GM20431 (cell line): ENCODE data around the gene RESF1.

Experiments
- in situ Hi-C: fragments of 300-500 bp; cut with MseI, MboI; formaldehyde crosslinking; loops from one replicate; pipeline ENCODE4 v1.15.0; 2020; ENCODE audit warnings: low sequenced_read_pairs; ENCODE audit not compliant: unreplicated experiment

RESF1 gene

DNA sequence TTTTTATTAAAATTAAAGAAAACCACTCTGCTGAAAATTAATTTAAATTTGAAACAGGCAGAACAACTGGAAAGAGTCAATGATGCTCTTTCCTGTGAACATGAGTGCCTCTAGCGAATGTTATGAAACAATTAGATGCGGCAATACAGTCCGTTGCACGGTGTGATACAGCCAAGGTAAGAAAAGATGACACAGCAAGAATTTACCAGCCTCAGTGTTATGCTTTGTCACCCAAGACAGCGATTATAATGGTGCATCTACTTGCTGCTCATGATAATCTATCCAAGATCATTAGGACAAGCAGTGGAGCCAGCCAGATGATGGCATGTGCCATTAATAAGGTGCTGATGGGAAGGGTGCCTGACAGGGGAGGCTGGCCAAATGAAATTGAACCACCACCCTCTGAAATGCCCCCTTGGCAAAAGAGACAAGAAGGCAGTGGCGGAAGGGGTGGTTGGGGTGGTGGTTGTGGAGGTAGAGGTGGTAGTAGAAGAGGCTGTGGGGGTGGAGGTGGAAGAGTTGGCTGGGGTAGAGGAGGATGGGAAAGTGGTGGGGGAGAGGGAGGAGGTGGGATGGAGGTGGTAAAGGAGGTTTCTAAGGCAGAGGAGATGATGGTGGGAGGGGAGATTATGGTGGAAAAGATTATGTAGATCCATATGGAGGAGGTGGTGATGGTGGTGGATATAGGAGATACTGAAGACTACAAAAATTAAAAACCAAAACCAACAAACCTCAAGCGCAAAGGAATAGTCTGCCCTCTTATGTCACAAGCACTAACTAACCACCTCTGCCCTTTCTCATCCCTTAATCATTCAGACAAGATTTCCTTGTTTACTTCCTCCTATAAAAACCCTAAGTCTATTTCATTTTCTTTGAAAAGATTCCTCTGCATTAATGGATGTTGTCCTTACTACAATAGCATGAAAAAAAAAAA lies 4.0 kb upstream of the RESF1 start:
- in situ Hi-C loops = no loop called here

DNA sequence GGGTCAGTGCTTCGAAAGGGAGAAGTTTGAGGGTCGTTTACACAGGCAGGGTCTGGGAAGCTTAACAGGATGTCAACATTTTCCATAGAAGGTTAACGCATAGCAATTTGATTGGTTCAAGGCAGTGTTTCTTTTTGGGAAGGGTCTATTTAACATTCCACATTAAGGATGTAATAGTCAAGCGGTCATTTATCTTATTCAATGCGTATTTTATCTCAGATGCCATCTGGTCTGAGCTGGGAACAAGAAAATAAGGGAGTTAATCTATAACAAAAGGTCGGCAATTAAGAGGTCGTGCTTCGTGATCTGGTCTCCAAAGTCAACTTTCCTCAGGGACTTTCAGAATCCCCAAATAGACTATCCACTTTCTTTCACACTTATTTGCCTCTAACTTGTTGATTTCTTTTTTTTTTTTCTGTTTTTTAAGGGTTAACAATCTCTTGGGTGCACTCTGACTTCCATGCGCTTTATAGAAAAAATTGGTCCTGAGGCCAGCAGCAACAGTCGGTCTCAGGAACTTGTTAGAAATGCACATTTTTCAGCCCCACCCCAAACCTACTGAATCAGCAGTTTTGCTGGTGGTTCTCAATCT lies 550 bp upstream of the RESF1 start:
- in situ Hi-C loops = no loop called here

DNA sequence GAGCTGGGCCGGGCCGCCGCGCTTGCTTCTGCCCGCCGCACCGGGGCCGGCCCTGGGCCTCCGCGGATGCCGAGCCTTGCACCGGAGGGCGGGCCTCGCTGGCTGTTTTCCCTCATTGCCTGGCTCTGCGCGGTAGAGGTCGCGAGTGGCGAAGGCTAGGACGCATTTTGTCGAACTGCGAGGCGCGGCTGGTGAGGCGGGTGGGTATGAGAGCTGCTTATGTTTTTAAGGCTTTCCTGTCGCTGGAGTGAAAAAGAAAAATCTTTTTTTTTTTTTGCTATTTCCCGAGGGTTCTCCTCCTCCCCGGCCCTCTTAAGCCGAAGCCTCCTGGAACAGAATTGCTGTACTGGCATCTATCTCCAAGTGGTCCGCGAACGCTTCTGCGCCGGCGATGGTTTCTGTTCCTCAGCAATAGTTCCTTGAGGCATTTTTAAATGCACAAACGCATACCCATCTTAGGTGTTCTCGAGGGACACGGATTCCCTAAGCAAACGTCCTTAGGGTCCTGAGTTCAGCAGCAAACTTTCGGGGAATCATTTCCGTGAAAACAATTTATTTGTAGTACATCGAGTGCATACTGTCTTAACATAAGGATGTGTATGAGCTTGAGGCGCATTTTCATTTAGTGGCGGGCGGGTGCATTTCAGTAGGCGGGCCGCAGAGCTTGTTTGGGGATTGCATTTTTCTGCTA lies 631 bp downstream of the RESF1 start:
- in situ Hi-C loops = no loop called here

DNA sequence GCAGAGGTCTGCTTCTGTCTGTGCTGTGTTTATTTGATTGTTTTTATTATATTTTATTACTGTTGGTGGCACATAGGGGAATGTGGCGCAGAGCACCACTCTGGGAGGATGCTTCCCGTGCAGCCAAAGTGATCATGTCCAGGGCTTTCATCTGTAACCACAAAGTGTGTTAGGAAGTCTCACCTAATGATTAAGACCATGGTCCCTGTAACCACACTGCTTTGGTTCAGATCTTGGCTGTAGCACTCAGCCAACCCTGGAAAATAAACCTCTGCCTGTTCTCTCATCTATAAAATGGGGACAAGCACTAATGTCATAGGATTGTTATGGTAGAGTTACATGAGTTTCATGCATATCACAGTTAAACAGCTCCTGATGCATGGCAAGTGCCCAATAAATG lies 1.9 kb downstream of the RESF1 start:
- in situ Hi-C loops = no loop called here

GRCh38 chr12:31962076-31962475 lies 2.9 kb downstream of the RESF1 start:
- in situ Hi-C loops = no loop called here

GRCh38 chr12:31964280-31964679 lies 5.1 kb downstream of the RESF1 start:
- in situ Hi-C loops = no loop called here

DNA sequence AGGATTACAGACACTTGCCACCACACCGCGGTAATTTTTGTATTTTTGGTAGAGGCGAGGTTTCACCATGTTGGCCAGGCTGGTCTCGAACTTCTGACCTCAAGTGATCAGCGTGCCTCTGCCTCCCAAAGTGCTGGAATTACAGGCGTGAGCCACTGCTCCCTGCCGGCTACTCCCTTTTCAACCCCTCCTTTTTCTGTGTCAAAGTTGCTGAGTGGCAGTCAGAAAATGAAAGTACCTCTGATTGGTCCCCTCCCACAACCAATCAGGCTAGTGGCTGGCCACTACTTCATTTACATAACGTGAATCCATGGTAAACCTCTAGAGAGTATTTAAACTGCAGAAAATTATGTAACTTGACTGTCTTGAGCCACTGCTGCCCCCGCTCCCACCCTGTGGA lies 5.9 kb downstream of the RESF1 start:
- in situ Hi-C loops = no loop called here

GRCh38 chr12:31966558-31967205 lies 7.5 kb downstream of the RESF1 start:
- in situ Hi-C loops = no loop called here

DNA sequence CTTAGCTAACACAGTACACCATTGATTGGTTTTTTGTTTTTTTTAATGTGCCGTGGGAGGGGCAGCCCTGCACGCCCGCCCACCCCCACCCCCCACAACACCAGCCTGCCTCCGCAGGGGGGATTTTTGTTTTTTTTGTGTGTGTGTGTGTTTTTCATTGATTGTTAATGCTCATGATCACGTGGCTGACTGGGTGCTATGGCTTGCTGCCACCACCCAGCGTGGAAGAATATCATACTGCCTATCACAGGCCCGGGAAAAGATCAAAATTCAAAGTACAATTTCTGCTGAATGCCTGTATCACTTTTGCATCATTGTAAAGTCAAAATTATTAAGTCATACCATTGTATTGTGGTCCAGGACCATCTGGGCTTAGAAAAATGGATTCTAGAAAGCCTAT lies 8.3 kb downstream of the RESF1 start:
- in situ Hi-C loops = no loop called here

DNA sequence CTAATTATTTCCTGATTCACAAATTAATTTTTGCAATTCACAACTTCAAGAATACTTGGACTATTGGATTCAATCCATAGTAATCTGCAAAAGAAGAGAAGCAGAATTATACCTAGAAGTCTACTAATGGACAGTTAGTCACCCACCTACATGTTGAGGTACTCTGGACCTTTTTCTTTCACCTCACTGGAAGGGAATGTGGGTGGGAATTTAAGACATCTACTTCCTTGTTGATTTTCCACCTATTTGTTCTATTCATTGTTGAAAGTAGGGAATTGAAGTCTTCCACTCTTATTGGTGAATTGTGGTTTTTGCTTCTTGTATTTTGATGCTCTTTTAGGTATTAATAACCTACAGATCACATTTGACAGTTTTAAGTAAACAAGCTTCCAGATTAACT lies 11.0 kb downstream of the RESF1 start:
- in situ Hi-C loops = no loop called here

DNA sequence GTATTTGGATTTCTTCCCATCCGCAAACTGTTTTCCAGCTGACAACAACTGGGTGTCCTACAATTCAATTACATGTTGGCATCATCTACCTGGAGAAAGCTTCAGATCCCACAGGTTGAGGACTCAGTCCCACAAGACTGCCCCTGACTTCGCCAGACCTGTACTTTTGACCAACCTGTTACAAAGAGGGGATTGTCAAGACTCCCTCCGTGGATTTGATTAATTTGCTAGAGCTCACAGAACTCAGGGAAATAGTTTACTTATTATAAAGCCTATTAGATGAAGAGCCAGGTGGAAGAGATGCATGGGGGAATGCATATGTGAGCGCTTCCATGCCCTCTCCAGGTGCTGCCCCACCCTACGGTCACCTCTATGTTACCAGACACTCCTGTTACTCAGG lies 14.6 kb downstream of the RESF1 start:
- in situ Hi-C loops = no loop called here

DNA sequence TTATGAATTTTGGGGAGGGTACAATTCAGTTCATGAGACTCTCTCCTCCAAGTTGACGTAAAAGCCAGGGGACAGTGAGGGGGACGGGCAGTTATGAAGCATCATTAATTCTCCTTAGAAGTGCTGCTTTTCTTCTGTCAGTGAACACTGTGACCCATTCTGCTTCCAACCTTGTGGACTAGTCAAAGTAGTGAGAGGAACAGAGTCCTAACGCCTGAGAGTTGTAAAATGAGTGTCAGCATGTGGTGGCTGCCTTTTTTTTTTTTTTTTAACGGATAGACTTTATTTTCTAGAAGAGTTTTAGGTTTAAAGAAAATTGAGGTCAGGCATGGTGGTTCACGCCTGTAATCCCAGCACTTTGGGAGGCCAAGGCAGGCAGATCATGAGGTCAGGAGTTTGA lies 15.5 kb downstream of the RESF1 start:
- in situ Hi-C loops = no loop called here

GRCh38 chr12:31984806-31985591 lies 25.8 kb downstream of the RESF1 start:
- in situ Hi-C loops = no loop called here

DNA sequence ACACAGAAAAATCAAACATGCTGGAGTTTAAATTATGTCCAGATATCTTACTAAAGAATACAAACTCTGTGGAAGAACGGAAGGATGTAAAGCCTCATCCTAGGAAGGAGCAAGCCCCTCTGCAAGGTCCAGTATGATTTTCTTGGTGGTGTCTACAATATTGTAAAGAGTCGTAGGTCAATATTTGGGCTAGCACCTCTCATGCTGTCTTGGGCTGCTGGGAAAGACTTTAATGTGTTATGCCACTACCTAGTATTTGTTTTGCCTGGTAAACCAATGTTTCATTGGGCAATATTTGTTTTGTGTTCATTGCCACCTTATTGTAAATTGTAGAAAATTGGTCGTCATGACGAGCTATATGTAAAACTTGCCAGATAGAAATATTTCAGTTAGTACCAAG lies 26.6 kb downstream of the RESF1 start:
- in situ Hi-C loops = no loop called here

DNA sequence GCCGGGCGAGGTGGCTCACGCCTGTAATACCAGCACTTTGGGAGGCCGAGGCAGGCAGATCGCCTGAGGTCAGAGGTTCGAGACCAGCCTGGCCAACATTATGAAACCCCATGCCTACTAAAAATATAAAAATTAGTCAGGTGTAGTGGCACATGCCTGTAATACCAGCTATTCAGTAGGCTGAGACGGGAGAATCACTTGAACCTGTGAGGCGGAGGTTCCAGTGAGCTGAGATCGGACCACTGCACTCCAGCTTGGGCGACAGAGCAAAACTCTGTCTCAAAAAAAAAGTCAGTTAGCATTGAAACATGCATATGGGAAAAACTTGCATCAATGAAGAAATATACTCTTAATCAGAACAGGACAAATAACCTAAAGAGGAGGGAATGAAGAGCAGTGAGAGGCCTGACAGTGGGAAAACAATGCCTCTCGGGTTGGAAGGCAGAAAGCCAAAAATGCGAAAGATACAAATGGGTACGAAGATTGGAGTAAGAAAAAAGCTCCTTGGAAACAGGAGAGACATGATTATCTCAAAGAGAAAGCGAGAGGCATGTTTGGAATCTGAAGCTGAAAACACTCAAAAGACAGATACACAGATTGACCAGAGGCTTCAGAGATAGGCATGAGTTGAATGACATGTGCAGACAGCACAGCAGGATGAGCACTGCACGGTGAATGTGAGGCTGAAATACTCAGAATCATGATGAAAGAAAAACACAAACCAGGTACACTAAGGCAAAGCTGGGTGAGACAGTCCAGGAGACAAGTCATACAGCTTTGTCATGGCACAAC lies 30.6 kb downstream of the RESF1 start:
- in situ Hi-C loops = no loop called here

- in situ Hi-C loops = no loop called here
Measured at GRCh38 chr12:31991146-31991545, 31.9 kb downstream of the RESF1 start.

GRCh38 chr12:31991815-31992214 lies 32.6 kb downstream of the RESF1 start:
- in situ Hi-C loops = no loop called here

DNA sequence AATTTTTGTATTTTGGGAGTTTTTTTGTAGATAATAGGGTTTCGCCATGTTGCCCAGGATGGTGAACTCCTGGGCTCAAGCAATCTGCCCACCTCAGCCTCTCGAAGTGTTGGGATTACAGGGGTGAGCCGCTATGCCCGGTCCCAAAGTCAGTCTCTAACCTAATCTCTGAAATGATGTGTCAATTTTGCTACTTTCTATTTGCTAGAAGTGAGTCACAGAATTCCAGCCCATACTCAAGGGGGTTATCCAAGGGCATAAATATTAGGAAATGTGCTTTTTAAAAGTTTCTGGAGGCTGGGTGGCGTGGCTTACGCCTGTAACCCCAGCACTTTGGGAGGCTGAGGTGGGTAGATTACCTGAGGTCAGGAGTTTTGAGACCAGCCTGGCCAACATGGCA lies 40.5 kb downstream of the RESF1 start:
- in situ Hi-C loops = no loop called here

DNA sequence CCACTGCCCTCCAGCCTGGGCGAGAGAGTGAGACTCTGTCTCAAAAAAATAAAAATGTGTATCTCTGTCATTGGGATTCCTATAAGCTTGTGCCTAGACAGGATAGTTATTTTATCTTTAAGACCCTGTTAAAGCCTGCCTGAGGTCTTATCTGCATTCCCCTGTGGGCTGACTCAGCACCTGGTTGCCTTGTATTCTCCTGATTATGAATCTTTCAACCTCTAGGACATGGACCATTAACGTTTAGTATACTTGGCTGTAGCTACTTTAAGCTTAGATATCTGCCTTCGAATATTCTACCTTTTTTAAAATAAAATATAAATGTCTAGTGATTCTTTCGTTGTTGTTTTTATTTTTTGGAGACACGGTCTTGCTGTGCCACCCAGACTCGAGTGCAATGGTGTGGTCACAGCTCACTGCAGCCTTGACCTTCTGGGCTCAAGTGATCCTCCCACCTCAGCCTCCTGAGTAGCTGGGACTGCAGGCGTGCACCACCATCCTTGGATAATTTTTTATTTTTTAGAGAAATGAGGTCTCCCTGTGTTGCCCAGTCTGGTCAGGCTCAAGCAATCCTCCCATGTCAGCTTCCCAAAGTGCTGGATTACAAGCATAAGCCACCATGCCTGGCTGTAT lies 41.3 kb downstream of the RESF1 start:
- in situ Hi-C loops = no loop called here
